Measurements from ENCODE around the gene PROK1.
A peak's percentile ranks its signal among the peaks of the same experiment; 100 is the strongest.
"Not testable (repeated sequence)": the region's sequence is repeated elsewhere in the genome, so short reads cannot be mapped to it uniquely, and the experiment has no call there.

Gene PROK1

GRCh38 chr1:110433803-110434202 is 17.1 kb upstream of the PROK1 start:
- FAIRE-seq: no peak
- peak; percentile 66 for DNase-seq (ENCODE audit: low spot score)

DNA sequence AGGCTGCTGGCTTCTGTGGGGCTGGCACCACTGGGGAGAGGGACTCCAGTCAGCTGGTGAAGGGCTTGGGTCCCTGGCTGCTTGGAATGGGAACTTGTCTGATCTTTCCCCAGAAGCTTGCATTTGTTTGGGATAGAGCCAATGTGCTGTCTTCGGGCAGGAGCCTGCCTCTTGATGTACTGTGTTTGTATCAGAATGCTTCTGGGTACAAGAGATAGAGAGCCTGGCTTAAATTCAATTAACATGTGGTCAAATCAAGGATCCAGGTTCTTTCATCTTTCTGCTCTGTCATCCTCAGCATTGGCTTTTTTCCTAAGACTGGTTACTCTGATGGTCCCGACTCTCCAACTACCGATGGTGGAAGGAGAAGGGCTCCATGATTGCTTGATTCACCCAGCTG is 16.0 kb upstream of the PROK1 start:
- FAIRE-seq: no peak

DNA sequence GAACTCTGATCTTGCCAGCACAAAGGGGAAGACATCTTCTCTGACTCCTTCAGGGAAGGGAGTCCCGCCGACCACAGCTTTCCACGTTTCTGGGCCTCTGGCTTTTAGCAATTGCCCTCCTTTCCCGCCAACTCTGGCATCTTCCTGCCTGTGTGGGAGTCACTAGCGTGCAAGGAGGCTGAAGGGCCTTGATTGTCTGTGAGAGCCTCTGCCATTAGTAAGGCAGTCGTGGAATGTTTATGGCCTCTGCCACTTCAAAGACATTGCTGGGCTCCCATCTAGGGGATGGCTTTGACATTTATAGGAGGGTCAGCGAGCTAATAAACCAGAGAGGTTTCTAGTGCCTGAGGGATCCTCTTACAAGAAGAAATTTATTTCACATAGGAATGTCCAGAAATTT is 14.3 kb upstream of the PROK1 start:
- no peak for FAIRE-seq

More for the DNA sequence above, 16.0 kb upstream of the PROK1 start:
- no peak for DNase-seq (ENCODE audit: low spot score)

GRCh38 chr1:110437645-110438299 is 13.2 kb upstream of the PROK1 start:
- FAIRE-seq: not testable (repeated sequence)

More for the DNA sequence above, 14.3 kb upstream of the PROK1 start:
- DNase-seq (ENCODE audit: low spot score): no peak

GRCh38 chr1:110438893-110439292 is 12.1 kb upstream of the PROK1 start:
- FAIRE-seq: no peak

More at GRCh38 chr1:110437645-110438299, 13.2 kb upstream of the PROK1 start:
- not testable (repeated sequence) for DNase-seq (ENCODE audit: low spot score)

DNA sequence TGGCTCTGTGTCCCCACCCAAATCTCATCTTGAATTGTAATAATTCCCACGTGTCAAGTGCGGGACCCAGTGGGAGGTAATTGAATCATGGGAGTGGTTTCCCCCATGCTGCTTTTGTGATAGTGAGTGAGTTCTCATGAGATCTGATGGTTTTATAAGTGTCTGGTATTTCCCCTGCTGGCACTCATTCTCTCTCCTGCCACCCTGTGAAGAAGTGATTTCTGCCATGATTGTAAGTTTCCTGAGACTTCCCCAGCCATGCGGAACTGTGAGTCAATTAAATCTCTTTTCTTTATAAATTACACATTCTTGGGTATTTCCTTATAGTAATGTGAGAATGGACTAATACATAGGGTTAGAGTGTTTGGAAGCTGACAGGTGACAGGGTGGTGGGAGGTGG is 11.1 kb upstream of the PROK1 start:
- FAIRE-seq; DNase-seq (ENCODE audit: low spot score): not testable (repeated sequence)

More at GRCh38 chr1:110438893-110439292, 12.1 kb upstream of the PROK1 start:
- no peak for DNase-seq (ENCODE audit: low spot score)

DNA sequence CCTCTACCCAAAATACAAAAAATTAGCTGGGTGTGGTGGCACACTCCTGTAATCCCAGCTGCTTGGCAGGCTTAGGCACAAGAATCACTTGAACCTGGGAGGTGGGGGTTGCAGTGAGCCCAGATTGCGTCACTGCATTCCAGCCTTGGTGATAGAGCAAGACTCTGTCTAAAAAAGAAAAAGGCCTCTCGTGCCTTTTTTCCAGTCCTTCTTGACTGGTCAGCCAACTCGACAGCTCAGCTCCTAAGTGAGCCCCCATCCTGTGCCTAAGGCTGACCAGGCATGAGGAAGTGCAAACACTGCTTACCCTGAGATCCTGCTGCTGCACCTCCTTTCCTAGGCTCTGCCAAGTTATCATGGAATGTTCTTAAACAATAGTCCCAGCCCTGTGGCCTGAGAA is 10.1 kb upstream of the PROK1 start:
- FAIRE-seq (no peak), DNase-seq (ENCODE audit: low spot score) (no peak)

DNA sequence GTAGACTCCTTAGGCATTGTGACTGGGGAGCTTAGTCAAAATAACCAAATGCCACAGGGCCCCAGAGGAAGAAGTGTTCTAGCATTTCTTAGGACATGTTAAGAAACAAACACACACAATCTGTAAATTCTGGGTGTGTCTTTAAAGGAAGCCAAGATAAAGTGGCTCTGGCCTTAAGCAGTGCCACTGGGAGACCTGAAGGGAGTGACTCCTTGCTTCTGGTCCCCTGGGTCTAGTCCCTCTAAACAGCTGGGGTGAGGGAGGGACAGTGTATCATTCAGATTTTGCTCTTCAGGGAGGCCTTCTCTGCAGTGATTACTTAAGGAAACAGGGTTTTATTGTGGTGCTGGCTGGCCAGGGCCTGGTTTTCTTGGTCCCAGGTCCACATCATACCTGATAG is 9.1 kb upstream of the PROK1 start:
- DNase-seq (ENCODE audit: low spot score) (no peak), FAIRE-seq (no peak)

DNA sequence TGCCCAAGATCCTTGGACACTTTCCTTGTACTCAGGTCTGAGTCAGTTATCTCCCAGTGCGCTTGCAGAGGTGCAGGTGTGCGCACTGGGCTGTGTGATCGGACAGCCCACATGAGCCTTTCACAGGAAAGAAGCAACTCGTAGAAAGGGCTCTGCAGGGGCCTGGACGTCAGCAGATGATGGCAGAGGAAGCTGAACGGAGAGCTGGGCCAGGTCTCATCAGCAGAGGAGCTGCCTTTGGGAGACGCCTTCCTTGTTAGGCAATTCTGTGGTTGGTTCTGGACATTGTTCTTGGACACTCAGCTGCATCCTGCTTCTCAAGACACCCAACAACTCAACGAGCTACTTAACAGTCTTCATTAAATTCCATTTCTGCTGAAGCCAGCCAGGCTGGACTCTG is 7.5 kb upstream of the PROK1 start:
- DNase-seq (ENCODE audit: low spot score) (no peak), FAIRE-seq (no peak)

- FAIRE-seq: no peak
- DNase-seq (ENCODE audit: low spot score): no peak
These were observed 6.4 kb upstream of the PROK1 start for GRCh38 chr1:110444561-110444960.

DNA sequence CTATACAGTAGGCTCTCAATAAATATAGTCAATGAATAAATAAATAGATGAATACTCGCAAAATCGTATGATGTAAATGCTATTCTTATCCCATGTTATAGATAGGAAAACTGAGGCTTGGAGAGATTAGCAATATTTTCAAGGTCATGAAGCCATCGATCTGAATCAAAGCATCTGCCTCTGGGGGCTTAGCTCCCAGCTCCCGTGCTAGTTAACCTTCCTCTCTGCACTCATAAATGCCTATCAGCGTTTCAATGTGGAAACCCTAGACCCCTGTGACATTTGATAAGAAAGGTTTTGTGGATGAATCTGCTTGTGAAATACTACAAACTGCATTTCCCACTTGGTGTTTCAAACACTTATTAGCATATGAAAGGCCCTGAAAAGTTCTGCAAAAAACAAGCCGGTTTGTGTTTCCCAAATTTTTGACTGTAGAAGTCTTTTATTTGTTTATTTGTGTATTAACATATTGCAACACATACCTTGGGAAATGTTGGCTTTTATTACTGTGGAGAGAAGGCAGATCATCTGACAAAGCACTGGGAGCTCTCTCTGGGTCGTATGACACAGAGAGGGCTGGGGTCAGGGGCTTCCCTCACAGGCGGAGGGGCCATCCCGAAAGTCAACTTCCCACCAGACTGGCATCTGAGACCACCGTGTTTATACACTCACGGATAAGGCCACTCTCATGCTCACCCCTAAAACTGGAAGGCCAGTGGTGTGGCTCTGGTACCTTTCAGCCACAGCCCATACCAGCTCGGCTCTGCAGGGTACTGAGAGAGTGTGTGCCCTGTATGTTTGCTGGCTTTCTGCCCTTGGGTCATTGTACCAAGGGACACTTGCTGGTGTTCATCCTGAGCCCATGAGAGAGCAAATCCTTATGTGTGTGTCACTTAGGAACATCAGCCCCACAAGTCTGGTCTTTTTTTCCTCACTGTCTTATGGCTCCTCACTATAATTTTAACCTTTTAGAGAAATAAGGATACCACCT is 993 bp upstream of the PROK1 start:
- FAIRE-seq (no peak), DNase-seq (ENCODE audit: low spot score) (no peak)

GRCh38 chr1:110452330-110452729 is 1.4 kb downstream of the PROK1 start:
- DNase-seq (ENCODE audit: low spot score): no peak

GRCh38 chr1:110453829-110454228 is 2.9 kb downstream of the PROK1 start:
- DNase-seq (ENCODE audit: low spot score): no peak
- FAIRE-seq: no peak

More at GRCh38 chr1:110452330-110452729, 1.4 kb downstream of the PROK1 start:
- FAIRE-seq: no peak

GRCh38 chr1:110454328-110454727 is 3.4 kb downstream of the PROK1 start:
- FAIRE-seq (no peak), DNase-seq (ENCODE audit: low spot score) (no peak)

DNA sequence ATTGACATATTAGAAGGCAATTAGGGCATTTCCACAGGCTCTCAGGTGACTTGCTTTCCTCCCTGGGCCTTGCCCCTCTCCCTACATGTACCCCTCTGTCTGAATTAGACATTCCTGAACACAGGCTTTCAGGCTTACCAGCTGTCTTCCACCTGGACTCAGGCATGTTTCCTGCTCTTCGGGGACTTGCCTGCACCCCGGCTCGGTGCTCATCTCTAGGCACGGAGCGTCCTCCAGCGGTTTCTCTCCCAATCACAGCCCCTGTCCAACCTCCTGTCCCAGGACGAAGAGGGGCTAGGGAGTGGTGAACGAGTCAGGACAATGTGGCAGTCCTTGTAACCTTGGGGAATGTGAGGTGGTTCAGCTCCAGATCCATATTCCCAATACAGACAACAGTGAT is 4.2 kb downstream of the PROK1 start:
- DNase-seq (ENCODE audit: low spot score) (no peak), FAIRE-seq (no peak)

DNA sequence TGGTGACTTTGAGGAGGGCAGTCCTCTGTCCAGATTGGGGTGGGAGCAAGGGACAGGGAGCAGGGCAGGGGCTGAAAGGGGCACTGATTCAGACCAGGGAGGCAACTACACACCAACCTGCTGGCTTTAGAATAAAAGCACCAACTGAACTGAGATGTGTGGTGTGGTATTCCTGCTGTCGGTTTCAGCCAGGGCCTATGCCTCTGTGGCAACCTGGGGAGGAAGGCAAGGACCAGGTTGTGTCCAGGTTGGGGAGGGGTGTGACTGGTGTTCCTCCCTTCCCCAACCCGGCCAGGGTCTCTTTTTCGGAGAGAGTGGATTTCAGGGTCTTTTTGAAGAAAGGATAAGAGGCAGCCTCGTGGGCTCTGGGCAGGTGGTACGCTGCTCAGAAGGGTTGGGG is 6.3 kb downstream of the PROK1 start:
- no peak for FAIRE-seq
- no peak for DNase-seq (ENCODE audit: low spot score)

DNA sequence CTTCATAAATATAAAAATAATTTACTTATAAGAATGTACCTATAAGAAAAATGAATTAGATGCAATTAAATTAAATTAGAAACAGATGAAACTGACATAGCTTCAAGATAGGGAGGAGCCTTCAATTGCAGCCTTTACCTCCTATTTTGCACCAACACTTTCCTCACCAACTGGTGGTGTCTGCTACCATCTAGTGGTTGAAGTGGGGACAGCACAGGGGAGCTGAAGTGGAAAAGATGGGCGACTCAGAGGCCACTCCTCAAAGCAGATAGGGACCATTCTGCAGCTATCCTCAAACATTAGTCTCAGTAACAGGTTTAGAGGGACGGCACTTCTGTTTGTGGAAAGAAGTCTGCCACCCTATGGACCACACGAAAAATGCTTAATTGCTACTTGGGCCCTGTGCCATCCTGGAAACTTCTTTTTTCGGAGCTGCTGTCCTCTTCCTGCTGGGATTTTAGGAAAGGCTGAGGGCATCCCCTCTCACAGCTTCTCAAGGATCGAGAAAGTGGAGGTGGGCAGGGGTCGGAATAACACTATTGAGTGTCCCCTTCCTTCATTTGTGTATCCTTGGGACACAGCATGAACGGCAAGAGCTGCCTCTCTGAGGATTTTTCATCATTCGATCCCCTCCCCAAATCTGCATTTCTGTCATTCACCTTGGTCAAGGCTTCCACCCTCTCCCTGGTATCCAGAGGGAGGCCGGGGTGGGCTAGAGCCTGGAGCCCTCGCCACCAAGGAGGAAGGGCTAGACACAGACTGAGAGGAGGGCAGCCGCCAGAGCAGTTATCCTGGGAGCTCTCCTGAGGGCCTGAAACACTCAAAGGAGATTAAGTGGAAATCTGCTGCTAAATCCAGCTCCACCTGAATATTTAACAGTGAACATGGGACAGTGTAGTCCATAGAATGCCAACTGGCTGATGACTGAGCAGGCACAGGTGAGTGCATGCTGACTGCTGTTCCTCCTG is 9.6 kb downstream of the PROK1 start:
- DNase-seq (ENCODE audit: low spot score): peak; percentile 87
- FAIRE-seq: peak; percentile 66

GRCh38 chr1:110462093-110462492 is 11.1 kb downstream of the PROK1 start:
- FAIRE-seq (no peak), DNase-seq (ENCODE audit: low spot score) (no peak)

DNA sequence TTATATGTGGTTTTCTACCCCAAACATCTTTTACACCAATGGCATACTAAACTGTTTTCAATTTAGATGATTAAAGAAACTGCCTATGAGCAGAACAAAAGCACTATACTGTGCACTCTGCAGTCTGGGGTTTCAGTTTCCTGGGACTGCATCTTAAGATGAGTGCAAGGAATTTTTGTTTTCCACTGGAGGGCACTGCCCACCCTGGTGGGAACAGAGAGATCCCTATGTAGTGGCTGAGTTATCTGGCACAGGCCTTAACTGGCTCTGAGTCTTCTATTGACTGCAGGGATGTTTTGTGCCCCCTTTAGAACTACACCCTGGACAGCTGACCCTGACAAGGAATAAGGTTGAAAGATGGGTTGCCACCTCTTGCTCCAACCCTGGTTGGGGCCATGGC is 12.0 kb downstream of the PROK1 start:
- FAIRE-seq: no peak
- DNase-seq (ENCODE audit: low spot score): no peak

DNA sequence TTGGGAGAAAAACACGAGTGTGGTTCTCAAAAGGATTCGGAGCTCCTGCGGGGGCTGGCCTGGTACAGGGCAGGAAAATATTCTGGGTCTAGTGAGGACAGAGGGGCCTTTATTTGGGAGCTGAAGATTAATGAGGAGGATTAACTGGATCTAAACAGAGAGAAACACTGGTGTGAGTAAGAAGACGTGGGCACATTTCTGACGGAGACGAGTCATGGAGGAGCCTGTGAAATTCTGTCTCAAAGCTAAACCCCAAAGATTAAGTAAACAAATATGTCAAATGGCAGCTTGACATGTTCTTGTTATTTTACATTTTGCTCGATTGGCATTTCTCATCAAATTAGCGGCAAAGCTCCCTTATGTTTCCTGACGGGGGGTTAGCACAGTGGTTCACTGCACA is 12.8 kb downstream of the PROK1 start:
- FAIRE-seq (no peak), DNase-seq (ENCODE audit: low spot score) (no peak)

GRCh38 chr1:110464340-110464739 is 13.4 kb downstream of the PROK1 start:
- no peak for FAIRE-seq

More at GRCh38 chr1:110464340-110464739, 13.4 kb downstream of the PROK1 start:
- DNase-seq (ENCODE audit: low spot score): no peak
